GM21528 (cell line): ENCODE results near the gene KRT7.
"Not testable (repeated sequence)": the region's sequence is repeated elsewhere in the genome, so short reads cannot be mapped to it uniquely, and the experiment has no call there.

ENCODE experiments used
- ATAC-seq: cut with Tn5 transposase; IDR thresholded peaks from one replicate; pipeline ENCODE4 v1.9.1; 2021; ENCODE audit warnings: mild to moderate bottlenecking, moderate library complexity; ENCODE audit not compliant: unreplicated experiment, low FRiP score

KRT7 gene

GRCh38 chr12:52227606-52228166 is 5.4 kb upstream of the KRT7 start:
- no peak for ATAC-seq

GRCh38 chr12:52228366-52228765 is 4.7 kb upstream of the KRT7 start:
- ATAC-seq: no peak

GRCh38 chr12:52228931-52229330 is 4.1 kb upstream of the KRT7 start:
- ATAC-seq: no peak

DNA sequence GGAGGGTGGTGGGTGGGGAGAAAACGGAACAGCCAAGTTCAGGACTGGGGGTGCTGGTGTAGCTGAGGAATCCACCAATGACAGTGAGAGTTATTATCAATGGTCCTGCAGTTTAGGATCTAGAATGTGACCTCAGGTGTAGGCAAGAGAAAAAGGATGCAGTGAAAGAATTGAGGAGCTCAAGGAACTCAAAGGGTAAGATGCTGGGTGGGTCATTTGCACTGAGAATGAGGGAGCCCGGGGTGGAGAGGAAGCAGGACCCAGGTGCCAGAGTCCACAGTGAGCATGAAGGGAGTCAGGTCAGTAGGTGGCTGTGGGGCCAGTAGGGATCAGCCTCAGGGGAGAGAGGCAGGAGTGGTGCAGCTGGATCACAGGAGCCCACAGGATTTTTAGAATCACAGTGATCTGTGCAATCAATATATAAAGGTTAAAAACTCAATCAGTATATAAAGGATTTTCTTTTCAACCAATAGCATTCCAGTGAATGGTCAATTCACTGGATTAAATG is 3.2 kb upstream of the KRT7 start:
- no peak for ATAC-seq

- no peak for ATAC-seq
Observed at GRCh38 chr12:52230364-52231281, 2.4 kb upstream of the KRT7 start.

GRCh38 chr12:52231305-52232202 is 1.5 kb upstream of the KRT7 start:
- no peak for ATAC-seq

- no peak for ATAC-seq
Observed at GRCh38 chr12:52232203-52232673, 805 bp upstream of the KRT7 start.

GRCh38 chr12:52233462-52234207 is 592 bp downstream of the KRT7 start:
- no peak for ATAC-seq

DNA sequence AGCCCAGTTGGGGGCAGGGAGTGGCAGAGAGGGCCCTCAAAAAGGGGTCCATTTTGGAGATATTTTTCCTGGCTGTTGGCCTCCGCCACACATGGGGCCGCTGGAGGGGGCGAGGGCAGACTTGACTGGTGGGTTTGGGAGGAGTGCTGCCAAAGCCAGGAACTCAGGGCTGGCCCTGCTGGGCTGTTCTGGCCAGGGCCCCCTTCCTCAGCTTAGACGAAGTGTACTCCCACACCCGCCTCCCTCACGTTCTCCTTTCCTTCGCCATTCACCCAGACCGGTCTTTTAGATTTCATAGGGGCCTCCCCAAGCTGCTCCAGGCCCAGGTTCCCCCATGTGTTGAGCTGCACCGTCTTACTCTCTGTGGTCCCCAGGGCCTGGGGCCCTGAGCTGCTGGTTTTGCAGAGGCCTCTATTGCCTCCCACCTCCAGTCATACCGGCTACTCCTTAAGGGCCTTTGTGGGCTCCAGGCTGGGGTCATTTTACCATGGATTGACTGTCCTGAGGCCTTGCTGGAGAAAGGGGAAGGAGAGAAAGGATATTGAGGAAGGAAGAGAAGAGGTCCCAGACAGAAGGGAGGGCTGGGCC is 1.3 kb downstream of the KRT7 start:
- no peak for ATAC-seq

DNA sequence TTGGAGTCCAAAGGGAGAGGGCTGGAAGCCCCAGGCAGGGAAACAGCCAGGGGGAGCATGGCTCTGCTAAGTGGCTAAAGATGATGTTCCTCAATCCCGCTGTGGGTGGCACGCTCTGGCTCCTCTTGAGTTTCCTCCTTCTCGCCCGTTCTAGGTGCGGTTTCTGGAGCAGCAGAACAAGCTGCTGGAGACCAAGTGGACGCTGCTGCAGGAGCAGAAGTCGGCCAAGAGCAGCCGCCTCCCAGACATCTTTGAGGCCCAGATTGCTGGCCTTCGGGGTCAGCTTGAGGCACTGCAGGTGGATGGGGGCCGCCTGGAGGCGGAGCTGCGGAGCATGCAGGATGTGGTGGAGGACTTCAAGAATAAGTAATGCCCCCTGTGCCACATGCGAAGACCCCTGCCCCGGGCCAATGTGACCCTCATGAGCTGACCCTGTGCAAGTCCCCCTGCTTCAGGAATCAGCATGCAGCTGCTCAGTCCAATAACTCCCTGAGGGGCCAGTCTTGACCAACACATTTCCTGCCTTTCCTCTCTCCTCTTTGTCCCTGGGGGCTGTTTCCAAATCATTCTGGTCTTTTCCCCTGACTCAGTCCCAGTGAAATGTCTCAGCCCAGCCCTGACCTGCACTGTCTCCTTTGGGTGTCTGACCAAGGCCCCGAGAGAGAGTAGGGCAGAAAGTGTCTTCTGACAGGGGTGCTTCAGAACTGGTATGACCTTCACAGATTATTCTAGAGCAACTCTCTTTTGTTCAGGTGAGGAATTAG is 2.1 kb downstream of the KRT7 start:
- ATAC-seq: no peak

GRCh38 chr12:52235822-52236361 is 2.8 kb downstream of the KRT7 start:
- no peak for ATAC-seq

GRCh38 chr12:52236386-52237050 is 3.5 kb downstream of the KRT7 start:
- no peak for ATAC-seq

GRCh38 chr12:52238207-52238840 is 5.3 kb downstream of the KRT7 start:
- ATAC-seq: no peak

DNA sequence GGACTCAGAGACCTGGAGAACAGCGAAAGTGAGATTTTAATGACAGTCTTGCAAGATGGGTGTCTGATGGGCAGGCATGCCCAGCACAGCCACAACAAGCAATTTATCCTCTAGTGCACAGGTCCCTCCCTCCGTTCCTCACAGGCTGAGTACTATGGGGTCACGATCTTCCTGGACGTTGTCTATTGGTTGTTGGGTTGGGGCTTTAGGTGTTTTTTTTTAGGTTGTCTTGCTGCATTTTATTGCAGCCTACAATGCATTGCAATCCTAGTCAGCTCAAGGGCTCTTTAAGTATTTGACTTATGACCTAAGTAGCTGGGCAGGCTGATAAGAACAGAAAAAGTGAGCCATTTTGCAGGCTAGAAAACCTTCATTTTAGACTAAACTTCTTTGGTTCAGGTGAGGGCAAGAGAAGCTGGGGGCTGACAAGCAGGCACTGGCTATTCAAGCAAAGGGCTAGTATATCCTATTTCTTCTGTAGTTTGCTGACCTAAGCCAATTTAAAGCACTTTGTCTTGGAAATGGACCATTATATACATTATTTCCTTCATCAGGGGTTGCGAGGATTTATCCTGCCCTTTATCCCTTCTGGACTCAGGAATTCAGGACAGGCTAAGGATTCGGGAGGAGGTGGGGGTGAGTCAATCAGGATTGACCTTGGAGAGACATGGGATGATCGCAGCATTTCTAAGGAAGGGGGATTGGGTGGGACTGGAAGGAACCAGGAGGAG is 6.0 kb downstream of the KRT7 start:
- ATAC-seq: no peak

DNA sequence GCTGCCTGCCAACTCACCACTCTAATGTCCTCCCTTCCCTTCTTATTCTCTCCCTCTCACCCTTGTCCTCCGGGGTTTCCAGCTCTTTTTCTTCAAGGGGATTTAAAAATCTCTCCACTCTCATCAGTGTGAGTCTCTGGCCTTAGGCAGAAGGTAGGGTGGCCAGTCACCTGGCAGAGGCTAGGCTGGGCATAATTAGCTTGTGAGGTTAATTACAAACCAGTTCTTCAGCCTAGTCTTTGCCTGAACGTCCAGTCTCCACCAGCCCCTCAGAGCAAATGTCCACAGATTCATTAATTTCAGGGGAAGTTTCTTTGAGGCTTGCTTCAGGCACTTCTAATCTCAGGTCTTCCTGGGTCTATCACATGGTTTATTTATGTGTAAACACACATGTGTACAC is 6.7 kb downstream of the KRT7 start:
- no peak for ATAC-seq

- not testable (repeated sequence) for ATAC-seq
Observed at GRCh38 chr12:52240247-52240646, 7.2 kb downstream of the KRT7 start.
